Measurements from ENCODE around the gene PAX2.
A peak's percentile ranks its signal among the peaks of the same experiment; 100 is the strongest.

PAX2 gene

DNA sequence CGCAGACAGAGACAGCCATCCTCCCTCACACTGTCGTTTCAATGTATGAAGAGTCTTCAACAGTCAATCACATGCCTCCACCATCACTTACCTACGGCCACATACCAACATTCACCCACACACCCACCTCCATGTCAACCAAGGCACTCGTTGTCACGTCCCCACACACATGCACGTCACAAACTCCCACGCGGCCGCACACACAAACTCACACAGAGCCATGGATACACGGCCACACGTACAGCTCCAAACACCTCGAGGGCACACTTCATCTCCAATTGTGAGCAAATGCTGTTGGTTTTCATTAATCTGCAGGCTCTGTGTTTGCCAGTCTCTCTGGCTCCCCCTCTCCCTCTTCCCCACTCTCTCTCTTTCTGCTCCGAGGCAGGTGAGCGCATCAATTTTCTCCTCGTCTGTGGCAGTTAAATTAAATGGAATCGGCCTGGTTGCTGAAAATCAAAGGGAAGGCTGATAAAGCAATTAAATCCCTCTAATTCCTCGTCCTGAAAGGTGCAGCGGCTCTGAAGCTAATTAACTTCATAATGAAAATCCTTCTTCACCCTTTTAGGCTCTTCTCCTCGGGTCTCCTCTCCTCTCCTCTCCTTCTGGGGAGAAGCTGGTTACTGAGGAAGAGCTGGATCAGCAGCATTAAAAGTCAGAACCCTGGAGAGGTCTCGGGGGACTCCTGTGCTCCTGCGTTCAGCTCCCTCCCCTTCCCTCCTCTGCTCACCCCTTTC lies 113.5 kb downstream of the PAX2 start:
- no peak for DNase-seq (ENCODE audit: low spot score)

- no peak for DNase-seq (ENCODE audit: low spot score)
Measured at GRCh38 chr10:100859484-100859763, 114.0 kb downstream of the PAX2 start.

DNA sequence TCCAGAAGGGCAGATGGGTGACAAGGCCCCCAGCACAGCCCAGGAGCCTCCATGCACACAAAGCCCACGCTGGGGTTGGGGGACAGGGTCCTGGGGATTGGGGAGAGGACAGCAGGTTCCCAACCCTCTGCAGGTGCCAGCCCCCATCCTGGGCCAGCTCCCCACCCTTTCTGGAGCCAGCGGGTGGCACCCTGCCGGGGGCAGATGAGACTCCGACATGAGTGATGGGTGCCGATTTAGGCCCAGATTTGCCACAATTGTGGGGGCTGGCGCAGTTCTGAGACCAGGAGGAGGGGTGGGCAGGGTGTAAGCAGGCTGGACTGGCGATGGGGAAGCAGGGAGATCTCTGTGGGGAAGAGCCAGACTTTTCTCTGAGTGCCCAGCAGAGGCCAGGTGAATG lies 118.1 kb downstream of the PAX2 start:
- no peak for DNase-seq (ENCODE audit: low spot score)

- DNase-seq (ENCODE audit: low spot score): no peak
Measured at GRCh38 chr10:100864036-100864885, 118.9 kb downstream of the PAX2 start.

DNA sequence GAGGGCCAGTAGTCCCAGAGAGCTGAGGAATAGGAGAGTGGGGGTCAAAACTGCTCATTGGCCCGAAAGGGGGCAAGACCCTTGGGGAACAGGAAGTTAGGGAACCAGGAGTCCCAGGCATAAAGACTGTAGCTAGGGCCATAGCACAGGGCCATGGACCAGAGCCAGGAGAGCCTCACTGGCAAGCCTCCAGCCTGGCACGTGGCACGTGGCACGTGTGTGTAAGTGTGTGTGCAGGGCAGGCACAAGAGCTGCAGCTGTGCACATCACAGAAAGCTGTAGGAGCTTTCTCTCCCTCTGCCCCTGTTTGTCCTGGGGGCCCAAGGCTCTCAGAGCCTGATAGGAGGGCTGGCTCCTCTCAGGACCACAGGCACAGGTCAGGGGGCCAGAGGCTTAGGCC lies 119.6 kb downstream of the PAX2 start:
- no peak for DNase-seq (ENCODE audit: low spot score)

DNA sequence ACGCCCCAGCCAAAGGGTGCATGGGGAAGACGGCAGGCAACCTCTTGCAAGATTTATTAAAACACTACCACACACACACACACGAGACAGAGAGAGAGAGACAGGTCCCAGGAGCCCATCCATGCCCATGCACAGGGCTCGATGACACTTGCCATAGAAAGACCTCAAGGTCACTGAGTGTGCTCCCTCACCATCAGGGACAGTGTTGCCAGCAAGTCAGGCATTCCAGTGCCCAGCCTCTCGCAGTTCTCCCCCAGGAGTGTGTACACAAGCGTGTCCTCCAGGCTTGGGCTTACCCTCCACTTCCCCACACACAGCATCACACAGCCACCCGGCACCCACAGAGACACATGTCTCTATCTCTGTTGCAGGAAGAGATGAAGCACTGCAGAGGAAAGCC lies 120.6 kb downstream of the PAX2 start:
- DNase-seq (ENCODE audit: low spot score): no peak

DNA sequence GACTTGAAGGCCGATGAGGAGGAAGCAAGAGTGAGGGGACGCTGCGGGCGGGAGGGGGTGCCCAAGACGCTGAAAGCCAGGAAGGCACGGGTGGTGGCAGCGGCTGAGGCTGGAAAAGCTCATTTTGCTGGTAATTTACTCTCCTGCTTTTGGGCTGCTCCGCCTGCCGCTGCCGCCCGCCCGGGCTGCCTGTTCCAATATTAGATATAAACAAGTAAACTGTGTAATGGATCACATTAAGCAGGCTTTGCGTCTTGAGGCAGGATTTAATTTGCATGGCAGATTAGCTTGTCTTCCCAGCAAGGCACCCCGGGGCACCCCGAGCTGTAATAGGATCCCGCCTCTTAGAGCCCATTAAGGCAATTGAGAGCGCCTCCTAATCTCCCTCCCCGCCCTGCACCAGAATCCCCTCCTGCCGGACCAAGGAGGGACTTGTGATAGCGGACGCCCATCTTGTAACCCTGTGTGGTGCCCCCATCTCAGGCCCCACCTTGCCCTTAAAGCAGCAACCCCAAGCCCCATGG lies 121.3 kb downstream of the PAX2 start:
- no peak for DNase-seq (ENCODE audit: low spot score)

DNA sequence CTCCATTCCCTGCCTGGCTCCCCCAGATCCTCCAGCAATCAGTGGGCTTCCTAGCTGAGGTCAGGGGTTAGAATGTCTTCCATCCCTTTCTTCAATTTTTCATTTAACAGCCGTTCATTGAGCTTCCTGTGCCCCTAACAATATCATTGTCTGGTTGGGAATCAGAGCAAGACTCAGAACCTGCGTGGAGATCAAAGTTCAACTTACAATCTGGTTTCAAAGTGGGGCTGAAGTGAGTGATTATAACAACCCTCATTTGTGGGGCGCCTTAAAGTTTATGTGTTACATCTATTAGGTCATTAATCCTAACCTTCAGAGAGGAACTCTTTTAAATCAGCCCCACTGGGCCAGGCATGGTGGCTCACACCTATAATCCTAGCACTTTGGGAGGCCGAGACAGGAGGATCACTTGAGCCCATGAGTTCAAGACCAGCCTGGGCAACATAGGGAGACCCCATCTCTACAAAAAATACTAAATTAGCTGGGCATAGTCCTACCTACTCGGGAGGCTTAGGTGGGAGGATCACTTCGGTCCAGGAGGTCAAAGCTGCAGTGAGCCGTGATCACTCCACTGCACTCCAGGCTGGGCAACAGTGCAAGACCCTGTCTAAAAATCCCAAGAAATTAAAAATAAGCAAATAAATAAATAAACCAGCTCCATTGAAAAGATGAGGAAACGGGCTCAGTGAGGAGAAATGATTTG lies 122.0 kb downstream of the PAX2 start:
- DNase-seq (ENCODE audit: low spot score): no peak

DNA sequence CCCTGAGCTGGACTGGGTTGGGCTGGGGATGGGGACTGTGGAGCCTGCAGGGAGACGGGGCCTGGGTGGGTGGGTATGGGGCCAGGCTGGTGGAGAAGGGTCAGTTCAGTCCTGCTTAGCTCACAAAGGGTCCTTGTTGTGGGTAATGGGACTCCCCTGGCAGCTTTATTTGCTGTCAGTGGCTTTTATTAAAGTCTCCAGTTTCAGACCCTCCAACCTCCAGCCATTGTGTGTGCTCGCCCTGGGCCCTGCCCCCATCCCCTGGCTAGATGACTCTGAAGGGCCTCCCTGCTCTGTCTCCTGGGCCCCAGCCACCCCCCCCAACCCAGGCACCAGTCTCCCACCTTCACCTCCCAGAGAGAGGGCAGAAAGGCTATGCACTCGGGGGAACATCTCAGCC lies 123.0 kb downstream of the PAX2 start:
- DNase-seq (ENCODE audit: low spot score): no peak

DNA sequence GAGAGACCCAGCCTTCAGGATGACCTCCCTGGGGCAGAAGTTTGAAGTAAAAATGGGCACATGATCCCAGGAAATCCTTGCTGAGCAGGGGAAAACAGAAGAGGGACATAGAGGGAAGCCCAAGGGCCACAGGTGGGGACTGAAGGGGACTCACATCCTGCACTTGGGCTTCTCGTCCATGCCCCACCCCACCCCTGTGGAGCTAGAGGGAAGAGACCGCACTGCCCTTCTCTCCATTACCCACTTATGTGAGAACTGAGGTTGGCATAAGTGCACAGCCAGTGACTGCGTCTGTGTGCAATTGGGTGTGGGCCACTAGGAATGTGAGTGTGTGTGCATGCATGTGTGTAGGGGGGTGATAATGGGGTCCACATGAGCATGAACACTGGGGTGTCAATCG lies 124.0 kb downstream of the PAX2 start:
- DNase-seq (ENCODE audit: low spot score): no peak

DNA sequence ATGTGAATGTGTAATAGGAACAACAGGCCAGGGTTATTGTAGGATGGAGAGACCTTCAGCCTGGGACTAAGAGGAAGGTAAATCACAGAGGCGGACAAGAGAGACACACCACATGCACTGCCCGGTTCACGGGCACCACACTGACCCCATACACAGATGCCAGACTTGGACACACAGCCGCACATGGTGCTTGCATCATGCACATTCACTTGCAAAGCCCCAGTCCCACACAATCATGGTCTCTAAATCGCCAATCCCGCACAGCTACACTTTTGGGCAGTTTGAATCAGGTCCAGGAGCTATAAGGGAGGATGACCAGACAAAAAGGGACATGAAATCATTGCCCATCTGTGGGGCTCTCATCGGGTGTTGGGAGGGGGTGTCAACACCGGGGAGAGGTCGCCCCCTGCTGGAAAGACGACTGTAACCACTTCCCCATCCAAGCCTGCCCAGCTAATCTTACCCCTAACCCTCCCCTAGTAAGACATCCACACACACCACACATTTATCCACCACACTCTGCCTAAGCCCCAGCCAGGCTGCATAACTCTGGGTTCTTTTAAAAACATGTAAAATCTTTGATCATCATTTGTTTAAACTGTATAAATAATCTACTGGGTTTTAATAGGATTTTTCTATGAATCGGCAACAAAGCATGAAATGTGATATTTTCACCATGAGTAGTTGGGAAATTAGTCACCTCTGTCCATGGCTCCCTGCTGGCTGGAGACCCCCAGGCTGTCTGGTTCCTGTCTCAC lies 126.8 kb downstream of the PAX2 start:
- peak; percentile 53 for DNase-seq (ENCODE audit: low spot score)

DNA sequence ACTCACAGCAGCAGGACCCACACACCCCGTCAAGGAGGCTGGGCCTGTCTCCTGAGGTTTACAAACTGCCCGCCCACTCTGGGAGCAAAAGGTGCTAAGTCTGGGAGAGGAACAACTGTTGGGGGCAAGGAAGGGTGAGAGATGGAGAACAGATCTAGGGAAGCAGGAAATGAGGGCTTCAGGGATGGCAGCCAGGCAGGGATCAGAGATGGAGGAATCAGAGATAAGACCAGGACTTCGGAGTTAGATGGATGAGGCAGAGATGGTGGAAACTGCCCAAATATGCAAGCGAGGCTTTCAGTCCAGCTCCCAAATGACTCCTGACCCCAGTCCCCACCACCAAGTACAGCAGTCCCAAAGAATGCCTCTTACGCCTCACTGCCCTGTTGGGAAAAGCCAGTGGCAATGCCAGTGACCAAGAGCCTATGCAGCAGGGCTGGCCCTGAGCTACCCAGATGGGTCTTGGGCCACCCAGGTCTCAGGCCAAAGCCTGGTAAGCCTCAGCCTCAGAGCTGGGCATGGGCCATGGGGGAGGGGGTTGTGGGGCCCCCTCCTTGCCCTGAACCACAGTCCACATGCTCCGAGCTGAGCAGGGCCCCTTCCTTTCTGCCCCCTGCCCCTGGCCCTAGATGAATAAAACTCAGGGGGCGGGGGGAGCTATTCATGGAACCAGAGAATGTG lies 127.9 kb downstream of the PAX2 start:
- DNase-seq (ENCODE audit: low spot score): no peak

DNA sequence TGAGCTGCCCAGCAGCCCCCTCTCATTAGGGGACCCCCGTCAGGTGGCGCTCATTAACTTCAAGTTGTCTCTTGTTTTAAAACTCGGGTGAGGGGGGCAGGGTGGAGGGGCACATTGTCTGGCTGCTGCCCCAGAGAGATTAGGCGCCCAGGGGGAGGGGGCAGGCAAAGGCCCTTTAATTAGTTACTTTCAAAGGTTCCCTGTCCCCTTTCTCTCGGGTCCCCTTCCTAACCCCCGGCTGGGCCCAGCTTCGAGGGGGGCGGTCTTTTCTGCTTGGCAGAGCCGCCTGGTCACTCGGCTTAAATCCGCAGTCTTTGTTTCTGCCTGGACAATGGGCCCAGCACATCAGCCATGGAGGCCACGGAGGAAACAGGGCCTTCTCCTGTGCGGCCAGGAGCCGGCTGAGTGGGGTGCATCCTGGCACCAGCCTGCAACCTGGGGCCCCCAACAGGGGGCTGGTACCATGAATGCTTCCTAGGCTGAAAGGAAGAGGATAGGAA lies 128.5 kb downstream of the PAX2 start:
- DNase-seq (ENCODE audit: low spot score): no peak

- no peak for DNase-seq (ENCODE audit: low spot score)
Measured at GRCh38 chr10:100874702-100875483, 129.5 kb downstream of the PAX2 start.

- DNase-seq (ENCODE audit: low spot score): no peak
Measured at GRCh38 chr10:100875484-100876166, 130.2 kb downstream of the PAX2 start.

DNA sequence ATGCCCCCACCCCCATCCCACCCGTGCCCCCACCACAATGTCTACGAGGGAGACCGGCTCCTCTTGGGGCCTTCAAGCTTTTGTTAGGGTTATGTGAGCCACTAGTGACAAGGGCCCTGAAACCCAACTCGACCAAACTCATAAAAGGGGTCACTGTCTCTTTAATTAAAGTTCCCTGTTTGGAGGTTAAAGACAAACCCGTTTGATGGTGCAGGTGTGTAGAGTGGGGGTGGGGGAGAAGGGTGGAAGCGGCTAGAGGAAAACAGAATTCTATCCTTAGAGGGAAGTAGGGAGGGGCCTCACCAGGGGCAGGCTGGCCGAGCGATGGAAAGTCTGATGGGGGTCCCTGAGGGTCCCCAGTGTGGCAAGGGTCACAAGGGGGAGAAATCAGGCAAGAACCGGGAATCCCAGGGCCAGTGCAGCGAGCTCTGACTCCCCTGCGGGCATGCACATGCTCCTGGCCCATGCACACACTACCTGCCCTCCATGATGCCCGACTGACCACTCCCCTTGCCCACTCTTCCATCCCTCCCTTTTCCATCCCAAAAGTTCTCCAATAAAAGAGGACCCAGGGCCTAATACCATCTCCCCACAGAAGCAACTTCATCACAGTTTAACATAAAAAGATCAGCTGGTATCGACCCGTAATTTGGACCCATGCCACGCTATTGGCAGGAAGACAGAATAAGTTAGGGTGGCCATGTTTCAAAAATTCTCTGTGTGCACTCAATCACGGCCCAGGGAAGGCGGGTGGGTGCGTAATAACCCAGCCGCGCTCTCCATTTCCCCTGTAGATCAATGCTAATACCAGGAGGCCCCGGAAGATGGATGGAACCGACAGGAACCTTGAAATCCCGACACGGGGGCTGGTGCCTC lies 131.4 kb downstream of the PAX2 start:
- no peak for DNase-seq (ENCODE audit: low spot score)

DNA sequence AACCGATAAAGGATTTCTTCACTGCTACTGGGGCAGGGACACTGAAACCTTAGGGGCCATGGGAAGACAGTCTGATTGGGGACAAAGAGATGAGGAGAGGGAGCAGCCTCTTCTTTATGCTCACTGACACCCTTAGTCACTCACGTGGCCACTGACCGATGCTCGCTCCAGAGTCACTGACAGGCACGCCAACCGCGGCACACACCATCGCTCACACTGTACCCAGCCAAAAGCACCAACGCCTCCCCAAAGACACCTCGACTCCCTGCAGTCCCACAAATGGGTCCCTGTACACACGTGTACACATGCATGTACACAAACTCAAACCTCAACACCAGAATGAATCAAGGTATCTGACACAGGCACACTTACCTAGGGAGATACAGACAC lies 132.1 kb downstream of the PAX2 start:
- no peak for DNase-seq (ENCODE audit: low spot score)

- peak; percentile 84 for DNase-seq (ENCODE audit: low spot score)
Measured at GRCh38 chr10:100878291-100878910, 133.0 kb downstream of the PAX2 start.

All from COLO829 (cell line).